ENCODE measurements around the gene ARL2BP.
"Not testable (repeated sequence)": the region's sequence is repeated elsewhere in the genome, so short reads cannot be mapped to it uniquely, and the experiment has no call there.

Gene ARL2BP

GRCh38 chr16:57244767-57245471 lies at the start of gene ARL2BP:
TSS of gene ARL2BP (plus strand) at chr16:57245259. CDS start at chr16:57245368, 109 bp downstream.
- Histone ChIP-seq H3K27me3 (no peaks in the 10 kb centered on the region), H3K4me3 (peak within 1 kb of the TSS; percentile 66 to 88 (median 80)), H3K4me1 (peaks cover 16 to 39% (median 27%) of the 10 kb centered on the region in 10 experiments), H3K9me3 (replicated peaks in 1 of 11) (no peaks in the 10 kb centered on the region), H4K20me1 (no peaks in the 10 kb centered on the region), H3K36me3 (peaks cover 27 to 47% (median 39%) of the 10 kb centered on the region in 11 experiments), H3K9ac (peak within 1 kb of the TSS; percentile 80 to 96 (median 87)), H3K4me2 (peak within 1 kb of the TSS; percentile 79 to 98 (median 90)), H3K27ac (peak within 1 kb of the TSS; percentile 56 to 93 (median 78))
- no peak for TF ChIP-seq Cebpa-rat (IDR thresholded peaks at IDR 0.05)

- Histone ChIP-seq H3K4me1 (peaks cover 0 to 17% (median 4%) of the 10 kb centered on the region in 10 experiments; a peak in 7 of 20 replicates), H3K4me2 (no peak overlapping the region), H3K27ac (no peak overlapping the region)
Observed at GRCh38 chr16:57196286-57196685, 48.8 kb upstream of the ARL2BP start.

GRCh38 chr16:57196753-57197152 lies 48.3 kb upstream of the ARL2BP start:
- H3K27me3 ChIP-seq: no peaks in the 10 kb centered on the region
- no peak overlapping the region for H3K4me3 ChIP-seq
- no peak overlapping the region for H3K4me2 ChIP-seq
- TF ChIP-seq Cebpa-rat (IDR thresholded peaks at IDR 0.05): no peak
- peaks cover 13 to 61% (median 43%) of the 10 kb centered on the region in 11 experiments; a peak in 17 of 22 replicates for H4K20me1 ChIP-seq
- peaks cover 0 to 47% (median 39%) of the 10 kb centered on the region in 11 experiments; a peak in 19 of 22 replicates for H3K36me3 ChIP-seq
- H3K9ac ChIP-seq: no peak overlapping the region
- H3K9me3 ChIP-seq (replicated peaks in 1 of 11): peaks cover 0 to 22% (median 16%) of the 10 kb centered on the region in 11 experiments; a peak in 17 of 22 replicates
- H3K4me1 ChIP-seq: peaks cover 0 to 13% (median under 1%) of the 10 kb centered on the region in 10 experiments; a peak in 5 of 20 replicates
- no peak overlapping the region for H3K27ac ChIP-seq

More at GRCh38 chr16:57196286-57196685, 48.8 kb upstream of the ARL2BP start:
- Histone ChIP-seq H3K9ac (no peak overlapping the region), H3K36me3 (peaks cover 0 to 46% (median 39%) of the 10 kb centered on the region in 11 experiments; a peak in 19 of 22 replicates), H3K4me3 (no peak overlapping the region), H3K27me3 (no peaks in the 10 kb centered on the region), H4K20me1 (peaks cover 16 to 65% (median 47%) of the 10 kb centered on the region in 11 experiments; a peak in 17 of 22 replicates), H3K9me3 (replicated peaks in 1 of 11) (peaks cover 0 to 22% (median 16%) of the 10 kb centered on the region in 11 experiments; a peak in 17 of 22 replicates)
- no peak for TF ChIP-seq Cebpa-rat (IDR thresholded peaks at IDR 0.05)

- H3K36me3 ChIP-seq: peaks cover 12 to 76% (median 48%) of the 10 kb centered on the region in 11 experiments
- not testable (repeated sequence) for H3K4me2 ChIP-seq, H3K4me1 ChIP-seq, H3K9ac ChIP-seq, H3K27ac ChIP-seq, H3K27me3 ChIP-seq, H3K4me3 ChIP-seq
- peaks cover 0 to 53% (median 32%) of the 10 kb centered on the region in 11 experiments; a peak in 10 of 22 replicates for H4K20me1 ChIP-seq
- peaks cover 0 to 22% (median 16%) of the 10 kb centered on the region in 11 experiments; a peak in 17 of 22 replicates for H3K9me3 ChIP-seq (replicated peaks in 1 of 11)
Observed at GRCh38 chr16:57200321-57200720, 44.7 kb upstream of the ARL2BP start.

GRCh38 chr16:57200926-57201325 lies 44.1 kb upstream of the ARL2BP start:
- Histone ChIP-seq H4K20me1 (peaks cover 0 to 53% (median 30%) of the 10 kb centered on the region in 11 experiments; a peak in 10 of 22 replicates), H3K36me3 (peaks cover 18 to 76% (median 49%) of the 10 kb centered on the region in 11 experiments), H3K9me3 (replicated peaks in 1 of 11) (peaks cover 0 to 22% (median 16%) of the 10 kb centered on the region in 11 experiments; a peak in 17 of 22 replicates)
- H3K27ac ChIP-seq, H3K4me3 ChIP-seq, H3K27me3 ChIP-seq, H3K9ac ChIP-seq, H3K4me1 ChIP-seq, H3K4me2 ChIP-seq: not testable (repeated sequence)

GRCh38 chr16:57202095-57202886 lies 42.8 kb upstream of the ARL2BP start:
- Histone ChIP-seq H3K4me2 (no peak overlapping the region), H3K4me3 (no peak overlapping the region), H3K36me3 (peaks cover 32 to 80% (median 56%) of the 10 kb centered on the region in 11 experiments), H3K9ac (no peak overlapping the region), H4K20me1 (peaks cover 0 to 53% (median 23%) of the 10 kb centered on the region in 11 experiments; a peak in 10 of 22 replicates), H3K27me3 (no peaks in the 10 kb centered on the region), H3K27ac (no peak overlapping the region), H3K4me1 (peaks cover 0 to 3% (median 0%) of the 10 kb centered on the region in 10 experiments; a peak in 1 of 20 replicates), H3K9me3 (replicated peaks in 1 of 11) (peaks cover 0 to 22% (median 16%) of the 10 kb centered on the region in 11 experiments; a peak in 17 of 22 replicates)
- no peak for TF ChIP-seq Cebpa-rat (IDR thresholded peaks at IDR 0.05)

- Histone ChIP-seq H3K27ac (no peak overlapping the region), H3K9ac (no peak overlapping the region), H3K4me1 (peaks cover 0 to 3% (median 0%) of the 10 kb centered on the region in 10 experiments; a peak in 1 of 20 replicates), H3K36me3 (peaks cover 41 to 81% (median 57%) of the 10 kb centered on the region in 11 experiments), H4K20me1 (peaks cover 0 to 51% (median 26%) of the 10 kb centered on the region in 11 experiments; a peak in 10 of 22 replicates), H3K4me3 (no peak overlapping the region), H3K9me3 (replicated peaks in 1 of 11) (peaks cover 0 to 16% (median 13%) of the 10 kb centered on the region in 11 experiments; a peak in 16 of 22 replicates), H3K27me3 (no peaks in the 10 kb centered on the region), H3K4me2 (no peak overlapping the region)
- TF ChIP-seq Cebpa-rat (IDR thresholded peaks at IDR 0.05): no peak
Observed at GRCh38 chr16:57203451-57203850, 41.6 kb upstream of the ARL2BP start.

- peaks cover 0 to 4% (median under 1%) of the 10 kb centered on the region in 11 experiments; a peak in 8 of 22 replicates for H3K9me3 ChIP-seq (replicated peaks in 1 of 11)
- peaks cover 53 to 81% (median 57%) of the 10 kb centered on the region in 11 experiments for H3K36me3 ChIP-seq
- peaks cover 0 to 51% (median 26%) of the 10 kb centered on the region in 11 experiments; a peak in 10 of 22 replicates for H4K20me1 ChIP-seq
- H3K27ac ChIP-seq: no peak overlapping the region
- H3K4me1 ChIP-seq: no peaks in the 10 kb centered on the region
- H3K9ac ChIP-seq: no peak overlapping the region
- H3K27me3 ChIP-seq: no peaks in the 10 kb centered on the region
- TF ChIP-seq Cebpa-rat (IDR thresholded peaks at IDR 0.05): no peak
- no peak overlapping the region for H3K4me2 ChIP-seq
- no peak overlapping the region for H3K4me3 ChIP-seq
Observed at GRCh38 chr16:57204675-57205074, 40.4 kb upstream of the ARL2BP start.

Data from BLaER1 treated with 17β-estradiol and CSF1 and Interleukin-3, amounts not matched to agents 10 nM and 100 nM (cell line).